GM21423 (cell line): ENCODE measurements around the gene RTL1.

Source experiments
- ATAC-seq: cut with Tn5 transposase; IDR thresholded peaks from one replicate; pipeline ENCODE4 v1.9.1; 2021; ENCODE audit warnings: mild to moderate bottlenecking, moderate library complexity; ENCODE audit not compliant: unreplicated experiment

Gene RTL1

GRCh38 chr14:100867631-100868315, 35.7 kb downstream of the RTL1 start:
- ATAC-seq: no peak

GRCh38 chr14:100866666-100867630, 36.6 kb downstream of the RTL1 start:
- no peak for ATAC-seq

GRCh38 chr14:100865682-100866591, 37.6 kb downstream of the RTL1 start:
- ATAC-seq: no peak

- no peak for ATAC-seq
These were observed 38.4 kb downstream of the RTL1 start for GRCh38 chr14:100864960-100865681.

- ATAC-seq: no peak
These were observed 39.3 kb downstream of the RTL1 start for GRCh38 chr14:100864206-100864605.

GRCh38 chr14:100862793-100863192, 40.7 kb downstream of the RTL1 start:
- no peak for ATAC-seq

- ATAC-seq: no peak
These were observed 41.2 kb downstream of the RTL1 start for GRCh38 chr14:100862277-100862676.

GRCh38 chr14:100861937-100862247, 41.6 kb downstream of the RTL1 start:
- ATAC-seq: no peak

- no peak for ATAC-seq
These were observed 42.2 kb downstream of the RTL1 start for GRCh38 chr14:100861188-100861936.

- no peak for ATAC-seq
These were observed 42.9 kb downstream of the RTL1 start for GRCh38 chr14:100860556-100861187.

- no peak for ATAC-seq
These were observed 43.7 kb downstream of the RTL1 start for GRCh38 chr14:100859781-100860180.

- ATAC-seq: no peak
These were observed 44.7 kb downstream of the RTL1 start for GRCh38 chr14:100858838-100859220.

GRCh38 chr14:100857923-100858837, 45.3 kb downstream of the RTL1 start:
- ATAC-seq: no peak

GRCh38 chr14:100857233-100857922, 46.1 kb downstream of the RTL1 start:
- ATAC-seq: no peak

GRCh38 chr14:100856056-100856950, 47.2 kb downstream of the RTL1 start:
- ATAC-seq: no peak

GRCh38 chr14:100855256-100855930, 48.1 kb downstream of the RTL1 start:
- ATAC-seq: no peak
